NCI-H82 treated with DMSO at 0.1 percent for 48 hours (cell line): ENCODE measurements around the gene PIK3C2G.
"Not testable (repeated sequence)": the region's sequence is repeated elsewhere in the genome, so short reads cannot be mapped to it uniquely, and the experiment has no call there.

Experiments used
- DNase-seq: peaks from one replicate; lab custom pipeline; 2025; ENCODE audit not compliant: unreplicated experiment; lab: John Stamatoyannopoulos, UW

Gene PIK3C2G

GRCh38 chr12:18689771-18690170 lies 428.5 kb downstream of the PIK3C2G start:
- DNase-seq = no peak

DNA sequence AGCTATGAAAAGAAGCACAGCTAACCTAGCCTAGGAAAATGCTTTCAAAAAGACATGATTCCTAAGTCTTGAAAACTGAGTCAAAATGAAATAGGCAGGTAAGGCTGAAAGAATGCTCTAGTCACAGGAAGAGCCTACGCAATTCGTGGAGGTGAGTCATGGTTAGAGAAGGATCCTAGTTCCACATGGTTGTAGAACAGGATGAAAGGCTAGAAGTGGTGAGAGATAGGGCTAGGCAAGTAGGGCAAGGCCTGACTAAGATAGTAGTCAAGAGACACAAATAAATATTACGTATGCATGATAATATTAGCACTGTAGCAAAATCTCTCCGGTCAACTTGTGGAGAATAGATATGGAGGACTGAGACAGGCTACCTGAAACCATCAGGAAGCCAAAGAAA lies 429.3 kb downstream of the PIK3C2G start:
- no peak for DNase-seq

GRCh38 chr12:18693986-18694385 lies 432.7 kb downstream of the PIK3C2G start:
- DNase-seq = not testable (repeated sequence)

DNA sequence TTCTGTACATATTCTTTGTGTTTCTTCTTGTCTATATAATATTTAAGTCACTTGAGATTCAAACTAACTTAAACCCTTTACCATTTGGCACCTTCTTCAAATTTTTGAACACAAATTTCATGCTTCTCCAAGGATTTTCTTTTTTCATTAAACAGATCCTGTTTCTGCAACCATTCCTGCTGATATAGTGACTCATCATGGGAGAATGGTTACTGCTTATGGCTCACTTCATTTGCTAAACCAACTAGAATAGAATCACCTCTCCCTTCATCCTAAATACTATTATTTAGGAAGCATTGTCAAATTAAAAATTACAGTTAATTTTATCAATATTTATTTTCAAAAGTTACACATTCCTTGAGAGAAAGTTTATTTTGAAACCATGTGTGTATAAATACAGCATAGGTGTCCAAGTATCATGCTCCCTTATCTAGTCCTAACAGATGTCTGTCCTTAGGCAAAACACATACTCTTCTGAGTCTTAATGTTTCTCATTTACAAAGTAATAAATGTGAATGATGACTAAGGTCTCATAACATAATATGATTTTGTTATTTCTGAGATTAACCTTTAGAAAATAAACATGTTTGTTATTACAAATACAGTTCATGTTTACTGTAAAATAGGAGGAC lies 435.8 kb downstream of the PIK3C2G start:
- DNase-seq = no peak
